Endothelial cell of umbilical vein (primary cell): Measurements from ENCODE around the gene RNF11. TPM values are rescaled to one million over a fixed set of nuclear protein-coding genes. Genes with fewer than 3 reads are reported as not detected.

ENCODE experiments used
- BruUV-seq: library from RNA; stranded (reverse); fragments of 400-500 nt; replicated peaks from 2 replicates; lab custom pipeline; 2021; lab: Mats Ljungman, UMichigan
- CTCF ChIA-PET: fragments of 300-600, 350-600 bp; sonication (Branson Sonifier 250); formaldehyde crosslinking; loops from one replicate; lab custom pipeline; 2021; ENCODE audit warnings: antibody characterized with exemption, inconsistent platforms; lab: Charles Lee
- POLR2A ChIA-PET: fragments of 300-600, 350-600 bp; sonication (Branson Sonifier 250); formaldehyde crosslinking; loops from one replicate; lab custom pipeline; 2021; ENCODE audit warnings: antibody characterized with exemption, inconsistent platforms; lab: Charles Lee
- DNase-seq: peaks from one replicate; pipeline ENCODE4 v3.0.0-alpha.2; 2011; ENCODE audit warnings: low read depth, low spot score
- FAIRE-seq: peaks from 2 replicates; lab custom pipeline; 2011; peaks lifted over from hg19 to GRCh38; lab: Jason Lieb, UNC
- H2AFZ ChIP-seq: 2 replicates; pipeline ENCODE4 v1.6.0; 2012; ENCODE audit warnings: low read depth, low read length, control low read depth, inconsistent platforms
- H3K27ac ChIP-seq: 2 replicates; pipeline ENCODE4 v1.5.1; 2011; ENCODE audit warnings: low read depth, mild to moderate bottlenecking, control low read depth, low read length, moderate library complexity; ENCODE audit not compliant: insufficient read depth
- H3K27me3 ChIP-seq, 2 experiments: 2 replicates each; pipeline versions ENCODE4 v1.6.0 to v1.6.1; 2011; ENCODE audit warnings: low read length in 2 of 2, mixed read lengths in 1 of 2; ENCODE audit not compliant: control insufficient read depth in 2 of 2, insufficient read depth in 2 of 2
- H3K36me3 ChIP-seq, 2 experiments: 2 replicates in 1 of 2; 3 replicates in 1 of 2; pipeline ENCODE4 v1.5.1; 2011; ENCODE audit warnings: low read length in 2 of 2, mild to moderate bottlenecking in 1 of 2, moderate library complexity in 1 of 2; ENCODE audit not compliant: control insufficient read depth in 2 of 2, insufficient read depth in 2 of 2; ENCODE audit errors: extremely low read depth in 1 of 2
- H3K4me1 ChIP-seq: 3 replicates; pipeline ENCODE4 v1.5.1; 2011; ENCODE audit warnings: mild to moderate bottlenecking, low read length; ENCODE audit not compliant: control insufficient read depth, insufficient read depth; ENCODE audit errors: extremely low read depth
- H3K4me2 ChIP-seq: 2 replicates; pipeline ENCODE4 v1.6.1; 2011; ENCODE audit warnings: low read length, control low read depth, mixed read lengths; ENCODE audit not compliant: insufficient read depth
- H3K4me3 ChIP-seq, 3 experiments: fragments of 200-600 bp in 1 of 3; sonication (generic), shearing (Covaris generic) in 1 of 3; replicated peaks in 1 of 3; 2 replicates each; pipeline ENCODE4 v1.5.1; 2011 to 2016; ENCODE audit warnings: control low read depth in 3 of 3, low read length in 3 of 3, mild to moderate bottlenecking in 2 of 3, inconsistent platforms in 1 of 3, low read depth in 1 of 3, moderate library complexity in 1 of 3; ENCODE audit not compliant: insufficient read depth in 1 of 3
- H3K79me2 ChIP-seq: 2 replicates; pipeline ENCODE4 v1.6.0; 2012; ENCODE audit warnings: low read length, inconsistent platforms; ENCODE audit not compliant: control insufficient read depth, insufficient read depth
- H3K9ac ChIP-seq: replicated peaks from 2 replicates; pipeline ENCODE3; 2011; ENCODE audit warnings: low read length, control low read depth; ENCODE audit not compliant: insufficient read depth; ENCODE audit errors: extremely low read depth
- H3K9me1 ChIP-seq: replicated peaks from 3 replicates; pipeline ENCODE4 v1.6.0; 2011; ENCODE audit warnings: mild to moderate bottlenecking, low read length; ENCODE audit not compliant: control insufficient read depth, insufficient read depth; ENCODE audit errors: extremely low read depth
- H3K9me3 ChIP-seq: replicated peaks from 2 replicates; pipeline ENCODE4 v1.5.1; 2012; ENCODE audit warnings: low read length, inconsistent platforms; ENCODE audit not compliant: control insufficient read depth, insufficient read depth
- H4K20me1 ChIP-seq: replicated peaks from 2 replicates; pipeline ENCODE3; 2011; ENCODE audit warnings: mild to moderate bottlenecking, low read length; ENCODE audit not compliant: control insufficient read depth, insufficient read depth; ENCODE audit errors: extremely low read depth
- CTCF ChIP-seq, 2 donors: IDR thresholded peaks; 1 replicate in 1 of 2; 2 replicates in 1 of 2; pipeline ENCODE4 v1.5.1; 2011; ENCODE audit warnings: low read length in 2 of 2, mild to moderate bottlenecking in 2 of 2, moderate library complexity in 2 of 2, control low read depth in 1 of 2, inconsistent platforms in 1 of 2, low read depth in 1 of 2; ENCODE audit not compliant: insufficient read depth in 1 of 2; ENCODE audit errors: extremely low read depth in 1 of 2
- EZH2 ChIP-seq: IDR thresholded peaks from 2 replicates; pipeline ENCODE4 v1.6.1; 2012; ENCODE audit warnings: borderline replicate concordance, low read depth, mild to moderate bottlenecking, moderate library complexity, low read length, inconsistent platforms; ENCODE audit not compliant: severe bottlenecking
- FOS ChIP-seq: IDR thresholded peaks from 2 replicates; pipeline ENCODE4 v1.6.1; 2011; ENCODE audit warnings: mild to moderate bottlenecking, low read length, moderate library complexity, borderline replicate concordance; ENCODE audit not compliant: insufficient read depth
- GATA2 ChIP-seq: IDR thresholded peaks from 2 replicates; pipeline ENCODE4 v1.7.0; 2011; ENCODE audit warnings: low read depth, mild to moderate bottlenecking, moderate library complexity, mixed read lengths, low read length; ENCODE audit not compliant: insufficient read length, insufficient read depth
- JUN ChIP-seq: IDR thresholded peaks from 2 replicates; pipeline ENCODE4 v1.6.1; 2011; ENCODE audit warnings: borderline replicate concordance, low read depth; ENCODE audit not compliant: insufficient read length, insufficient read depth
- MAX ChIP-seq: IDR thresholded peaks from 2 replicates; pipeline ENCODE4 v1.6.1; 2011; ENCODE audit not compliant: insufficient read depth, insufficient read length
- MYC ChIP-seq: IDR thresholded peaks from one replicate; pipeline ENCODE4 v1.6.1; 2011; ENCODE audit warnings: mild to moderate bottlenecking, low read depth, low read length
- POLR2A ChIP-seq: IDR thresholded peaks from 2 replicates; pipeline ENCODE4 v1.6.1; 2012; ENCODE audit warnings: low read depth, mild to moderate bottlenecking, control low read depth, low read length
- POLR2AphosphoS5 ChIP-seq: IDR thresholded peaks from 2 replicates; pipeline ENCODE4 v1.6.1; 2012; ENCODE audit warnings: low read depth, mild to moderate bottlenecking, control low read depth, low read length, moderate library complexity; ENCODE audit not compliant: insufficient read depth
- dilution Hi-C: fragments of 300-500 bp; cut with MboI; formaldehyde crosslinking; loops from one replicate; pipeline ENCODE4 v1.15.0; 2019; ENCODE audit warnings: low sequenced_read_pairs; ENCODE audit not compliant: extremely low pct_ligation_motif_present
- intact Hi-C: fragments of 100-400 bp; cut with micrococcal nuclease; formaldehyde crosslinking; loops from one replicate; pipeline ENCODE4 v1.10.0; 2022
- polyA plus RNA-seq, 4 experiments: library from polyadenylated mRNA; depleted of rRNA in 3 of 4; stranded (reverse) in 3 of 4; unstranded in 1 of 4; fragments of >200 nt; gene quantifications; 2 replicates each; pipeline versions ENCODE4 v1.2.1 to v1.2.3, GENCODE V29; 2011 to 2012; ENCODE audit warnings: missing spikeins in 1 of 4
- total RNA-seq: library from RNA; stranded (reverse); gene quantifications from 2 replicates; pipeline ENCODE4 v1.2.3, GENCODE V29; 2021

Gene RNF11
- total and polyA plus RNA-seq, 2 donors (not counting 3 experiments of a cell fraction or from before 2014, with no cell fraction given) = 75.2 to 82.9 TPM

- no peaks in the 10 kb centered on the region for H3K79me2 ChIP-seq
- dilution Hi-C loops (no loop called here), intact Hi-C loops (no loop called here)
- peaks cover 0 to 2% of the 10 kb centered on the region in 2 experiments for H3K27me3 ChIP-seq
- no TSS peak for BruUV-seq
- no peaks in the 10 kb centered on the region for H3K36me3 ChIP-seq
- H3K4me3 ChIP-seq = no peak overlapping the region
- H3K4me2 ChIP-seq = no peak overlapping the region
- H4K20me1 ChIP-seq = no peaks in the 10 kb centered on the region
- FAIRE-seq (no peak), DNase-seq (no peak)
- no peak overlapping the region for H3K9ac ChIP-seq
- no peaks in the 10 kb centered on the region for H3K9me1 ChIP-seq
- H3K27ac ChIP-seq = no peak overlapping the region
- no peaks in the 10 kb centered on the region for H3K9me3 ChIP-seq
- ChIA-PET CTCF (interaction anchor here (0.8 to 5.6 kb wide), 19 partner anchors 11 to 487 kb away, joined by 3 to 123 read pairs (median 4); no protein-coding TSS in a partner anchor), POLR2A (no interaction called here)
- TF ChIP-seq JUN (no peak), GATA2 (no peak), POLR2AphosphoS5 (no peak), CTCF (IDR thresholded peaks at IDR 0.05; ENCODE audit: extremely low read depth in 1 of 2, insufficient read depth in 1 of 2, low read depth in 1 of 2, low read length in 2 of 2) (no peak), EZH2 (no peak), MAX (no peak), MYC (no peak), FOS (no peak), POLR2A (no peak)
- H3K4me1 ChIP-seq = peaks cover 3% of the 10 kb centered on the region
- no peak overlapping the region for H2AFZ ChIP-seq
Measured at GRCh38 chr1:51190961-51191360, 45.1 kb upstream of the RNF11 start.
